ENCODE data around the gene GLIPR1L1.

DNA sequence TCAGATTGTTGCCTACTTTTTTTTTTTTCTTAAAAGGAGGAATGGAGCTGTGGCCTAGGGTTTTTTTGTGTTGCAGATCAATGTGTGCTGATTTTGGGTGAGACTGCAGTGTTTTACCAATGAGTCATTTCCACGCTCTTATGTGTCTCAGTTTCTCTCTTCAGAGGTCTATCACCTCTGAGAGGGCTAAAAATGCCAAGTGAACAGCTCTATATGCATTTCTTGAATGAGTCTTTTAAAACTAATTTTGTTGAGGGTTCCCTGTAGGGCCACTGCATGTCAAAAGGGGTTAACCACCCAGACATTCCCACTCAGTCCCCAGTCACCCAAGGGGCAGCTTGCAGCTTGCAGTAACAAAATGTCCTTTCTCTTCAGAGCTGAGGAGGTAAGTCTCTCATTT lies 32.2 kb downstream of the GLIPR1L1 start:
- no peak for TF ChIP-seq POLR2A (IDR thresholded peaks at IDR 0.05; ENCODE audit: low read length)
- no peak for TF ChIP-seq GATA1 (IDR thresholded peaks at IDR 0.05; ENCODE audit: low read depth, low read length)

Data from erythroblast (primary cell).